Stomach (tissue), 9 donors: ENCODE measurements around the gene TMOD3. TPM values are rescaled to one million over a fixed set of nuclear protein-coding genes. Genes with fewer than 3 reads are reported as not detected.

Experiments used
- DNase-seq, 2 donors: peaks; one replicate each; pipeline versions ENCODE4 v3.0.0 to v3.0.0-alpha.2; 2013 to 2019
- H3K27ac ChIP-seq, 5 donors: fragments of 200-600 bp in 4 of 5; sonication (generic) in 4 of 5; one replicate each; pipeline ENCODE4 v1.5.1; 2013 to 2019; ENCODE audit warnings: mild to moderate bottlenecking in 1 of 5, moderate library complexity in 1 of 5
- H3K27me3 ChIP-seq, 3 donors: fragments of 200-600 bp; sonication (generic); one replicate each; pipeline ENCODE4 v1.5.1; 2017 to 2019; ENCODE audit warnings: mixed run types in 1 of 3
- H3K36me3 ChIP-seq, 4 donors: fragments of 200-600 bp; sonication (generic); 1 replicate in 3 of 4; 2 replicates in 1 of 4; pipeline ENCODE4 v1.5.1; 2016 to 2019
- H3K4me1 ChIP-seq, 4 donors: fragments of 200-600 bp; sonication (generic); one replicate each; pipeline ENCODE4 v1.5.1; 2016 to 2019
- H3K4me3 ChIP-seq, 4 donors: fragments of 200-600 bp; sonication (generic) in 3 of 4; one replicate each; pipeline ENCODE4 v1.5.1; 2016 to 2019; ENCODE audit warnings: mild to moderate bottlenecking in 1 of 4
- H3K9me3 ChIP-seq, 4 donors: fragments of 200-600 bp; sonication (generic); one replicate each; pipeline ENCODE4 v1.5.1; 2016 to 2019
- CTCF ChIP-seq, 7 experiments: fragments of 450-650 bp in 4 of 7; fragments of 200-600 bp in 3 of 7; sonication (generic) in 3 of 7; IDR thresholded peaks; one replicate each; pipeline ENCODE4 v1.5.1; 2016 to 2019; ENCODE audit warnings: antibody characterized with exemption in 7 of 7, control low read depth in 2 of 7, mild to moderate bottlenecking in 1 of 7
- EP300 ChIP-seq: sonication (generic); formaldehyde crosslinking; IDR thresholded peaks from one replicate; pipeline ENCODE4 v1.6.1; 2017; ENCODE audit warnings: antibody characterized with exemption
- POLR2A ChIP-seq, 4 donors: fragments of 450-650 bp; IDR thresholded peaks; one replicate each; pipeline ENCODE4 v1.6.1; 2016; ENCODE audit warnings: antibody characterized with exemption in 4 of 4, control low read depth in 2 of 4, mild to moderate bottlenecking in 1 of 4, moderate library complexity in 1 of 4
- POLR2AphosphoS5 ChIP-seq, 3 donors: sonication (generic); formaldehyde crosslinking; IDR thresholded peaks; one replicate each; pipeline ENCODE4 v1.6.1; 2016; ENCODE audit warnings: antibody characterized with exemption in 3 of 3
- WGBS, 5 donors: extraction: QIAGEN DNeasy Blood & Tissue Kit in 3 of 5; methylation state at CpG; one replicate each; pipeline versions ENCODE4 v1.1.5 to v1.1.7; 2013 to 2018; 5-methylcytosine and 5-hydroxymethylcytosine counted together
- intact Hi-C: fragments of 100-400 bp; cut with DNase I; formaldehyde crosslinking; loops from one replicate; pipeline ENCODE4 v1.15.1; 2023; ENCODE audit warnings: low total_unique reads
- polyA plus RNA-seq, 3 donors: library from polyadenylated mRNA; stranded (reverse); fragments of 200-250 nt; gene quantifications; one replicate each; pipeline ENCODE4 v1.2.3, GENCODE V29; 2013
- total RNA-seq, 5 donors: library from RNA; depleted of rRNA; stranded (reverse); fragments of >200 nt; gene quantifications; one replicate each; pipeline versions ENCODE4 v1.1.0 to v1.2.3, GENCODE V29; 2014 to 2016
- donor health status: healthy with polysubstance abuse.
- donor health status: Bipolar disorder and iron deficiency.
- donor health status: healthy.

The TMOD3 gene
- total and polyA plus RNA-seq, 8 donors = 10.1 to 64.3 (median 15.2) TPM

GRCh38 chr15:51848811-51849210 is 19.4 kb downstream of the TMOD3 start:
- 40 to 57% (median 44%) methylated on average over 3 of the region's 3 CpGs for WGBS, 5 donors
- Histone ChIP-seq H3K27me3 (no peaks in the 10 kb centered on the region), H3K9me3 (no peaks in the 10 kb centered on the region), H3K27ac (peak overlapping the region in 1 of 5 donors; percentile 52), H3K4me3 (no peak overlapping the region), H3K36me3 (no peaks in the 10 kb centered on the region), H3K4me1 (peaks cover 34 to 80% (median 60%) of the 10 kb centered on the region in 4 donors)
- no peak for DNase-seq
- intact Hi-C loops = no loop called here
- TF ChIP-seq CTCF (IDR thresholded peaks at IDR 0.05) = no peak
- no peak for TF ChIP-seq POLR2AphosphoS5 (IDR thresholded peaks at IDR 0.05)
- TF ChIP-seq EP300 = no peak
- no peak for TF ChIP-seq POLR2A (IDR thresholded peaks at IDR 0.05)

- Histone ChIP-seq H3K4me1 (peaks cover 23 to 78% (median 59%) of the 10 kb centered on the region in 4 donors), H3K27ac (no peak overlapping the region), H3K36me3 (no peaks in the 10 kb centered on the region), H3K4me3 (no peak overlapping the region), H3K9me3 (no peaks in the 10 kb centered on the region), H3K27me3 (no peaks in the 10 kb centered on the region)
- WGBS, 5 donors = 87 to 94% (median 91%) methylated on average over 3 of the region's 3 CpGs
- DNase-seq = no peak
- intact Hi-C loops = no loop called here
- TF ChIP-seq POLR2AphosphoS5 (IDR thresholded peaks at IDR 0.05) (no peak), EP300 (no peak), CTCF (IDR thresholded peaks at IDR 0.05) (no peak), POLR2A (IDR thresholded peaks at IDR 0.05) (no peak)
These were observed 20.4 kb downstream of the TMOD3 start for GRCh38 chr15:51849860-51850259.

GRCh38 chr15:51853998-51854397 is 24.5 kb downstream of the TMOD3 start:
- no peak overlapping the region for H3K27ac ChIP-seq
- peaks cover 13 to 71% (median 48%) of the 10 kb centered on the region in 4 donors for H3K4me1 ChIP-seq
- H3K36me3 ChIP-seq = no peaks in the 10 kb centered on the region
- TF ChIP-seq CTCF (IDR thresholded peaks at IDR 0.05) = no peak
- TF ChIP-seq POLR2AphosphoS5 (IDR thresholded peaks at IDR 0.05) = no peak
- no peak for TF ChIP-seq EP300
- TF ChIP-seq POLR2A (IDR thresholded peaks at IDR 0.05) = no peak
- no peaks in the 10 kb centered on the region for H3K27me3 ChIP-seq
- WGBS, 5 donors = 66 to 83% (median 77%) methylated on average over 2 of the region's 2 CpGs
- intact Hi-C loops = no loop called here
- H3K4me3 ChIP-seq = no peak overlapping the region
- DNase-seq = no peak
- no peaks in the 10 kb centered on the region for H3K9me3 ChIP-seq

GRCh38 chr15:51855612-51856011 is 26.2 kb downstream of the TMOD3 start:
- DNase-seq = no peak
- Histone ChIP-seq H3K9me3 (no peaks in the 10 kb centered on the region), H3K4me1 (peaks cover 13 to 58% (median 38%) of the 10 kb centered on the region in 4 donors), H3K4me3 (no peak overlapping the region), H3K27me3 (no peaks in the 10 kb centered on the region), H3K27ac (peak overlapping the region in 2 of 5 donors; percentile 15 to 40), H3K36me3 (no peaks in the 10 kb centered on the region)
- intact Hi-C loops = no loop called here
- TF ChIP-seq POLR2A (IDR thresholded peaks at IDR 0.05) = no peak
- TF ChIP-seq EP300 = no peak
- TF ChIP-seq CTCF (IDR thresholded peaks at IDR 0.05) = no peak
- no peak for TF ChIP-seq POLR2AphosphoS5 (IDR thresholded peaks at IDR 0.05)
- WGBS, 5 donors = 91 to 100% (median 95%) methylated on average over 1 of the region's 1 CpG
